Measurements from ENCODE around the gene GRN.
"Not testable (repeated sequence)": the region's sequence is repeated elsewhere in the genome, so short reads cannot be mapped to it uniquely, and the experiment has no call there.

Gene GRN

GRCh38 chr17:44322236-44322895, 22.7 kb upstream of the GRN start:
- DNase-seq = no peak

- DNase-seq = no peak
Measured at GRCh38 chr17:44323359-44324091, 21.6 kb upstream of the GRN start.

- DNase-seq = no peak
Measured at GRCh38 chr17:44324092-44324570, 21.0 kb upstream of the GRN start.

- peak; percentile 90 to 91 for DNase-seq
Measured at GRCh38 chr17:44324571-44325275, 20.4 kb upstream of the GRN start, which contains the start of gene SLC25A39. Gene SLC25A39, minus strand, starts transcription at chr17:44324823. Its CDS starts 1,261 bp downstream, at chr17:44323562.

- DNase-seq = peak; percentile 91 to 92
Measured at GRCh38 chr17:44326861-44327444, 18.1 kb upstream of the GRN start.

- no peak for DNase-seq
Measured at GRCh38 chr17:44327715-44328449, 17.2 kb upstream of the GRN start.

GRCh38 chr17:44329516-44329915, 15.6 kb upstream of the GRN start:
- DNase-seq = not testable (repeated sequence)

- DNase-seq = not testable (repeated sequence)
Measured at GRCh38 chr17:44330263-44330662, 14.8 kb upstream of the GRN start.

- peak; percentile 57 to 58 for DNase-seq
Measured at GRCh38 chr17:44331249-44331760, 13.8 kb upstream of the GRN start.

- DNase-seq = no peak
Measured at GRCh38 chr17:44333371-44333770, 11.7 kb upstream of the GRN start.

- no peak for DNase-seq
Measured at GRCh38 chr17:44334315-44334714, 10.8 kb upstream of the GRN start.

GRCh38 chr17:44334727-44335126, 10.4 kb upstream of the GRN start:
- no peak for DNase-seq

GRCh38 chr17:44335564-44335963, 9.5 kb upstream of the GRN start:
- no peak for DNase-seq

- DNase-seq = no peak
Measured at GRCh38 chr17:44335968-44336367, 9.1 kb upstream of the GRN start.

- no peak for DNase-seq
Measured at GRCh38 chr17:44338702-44339101, 6.4 kb upstream of the GRN start.

- not testable (repeated sequence) for DNase-seq
Measured at GRCh38 chr17:44340553-44340952, 4.5 kb upstream of the GRN start.

GRCh38 chr17:44343510-44344209, 1.4 kb upstream of the GRN start:
- DNase-seq = no peak

GRCh38 chr17:44345454-44346026, 438 bp downstream of the GRN start:
- DNase-seq = no peak

- no peak for DNase-seq
Measured at GRCh38 chr17:44346064-44346844, 1.2 kb downstream of the GRN start.

Data from activated CD4-positive, alpha-beta T cell treated with anti-CD3 and anti-CD28 coated beads, Interleukin-2, amount 50 U/mL, for 4 hours (primary cell).